CD4-positive, alpha-beta memory T cell (primary cell): Measurements from ENCODE around the gene CCDC85B. TPM values are rescaled to one million over a fixed set of nuclear protein-coding genes. Genes with fewer than 3 reads are reported as not detected.

Experiments used
- CTCF ChIA-PET: fragments of 350-600 bp; sonication (Branson Sonifier 250); formaldehyde crosslinking; loops from one replicate; lab custom pipeline; 2021; ENCODE audit warnings: inconsistent platforms; ENCODE audit not compliant: partially characterized antibody; lab: Charles Lee
- POLR2A ChIA-PET: fragments of 350-600 bp; sonication (Branson Sonifier 250); formaldehyde crosslinking; loops from one replicate; lab custom pipeline; 2021; ENCODE audit not compliant: partially characterized antibody; lab: Charles Lee
- DNase-seq, 5 donors: peaks; one replicate each; pipeline versions ENCODE4 v3.0.0 to v3.0.0-alpha.2; 2020 to 2022; ENCODE audit warnings: mixed read lengths in 1 of 5
- H3K27ac ChIP-seq: one replicate; pipeline ENCODE4 v1.7.0; 2013; ENCODE audit warnings: low read depth, low read length
- H3K27me3 ChIP-seq: 2 replicates; pipeline ENCODE4 v1.7.0; 2013; ENCODE audit warnings: mild to moderate bottlenecking, low read length, moderate library complexity; ENCODE audit not compliant: insufficient read depth
- H3K36me3 ChIP-seq: 2 replicates; pipeline ENCODE4 v1.7.0; 2013; ENCODE audit warnings: mild to moderate bottlenecking, low read length, moderate library complexity; ENCODE audit not compliant: insufficient read depth
- H3K4me1 ChIP-seq: 2 replicates; pipeline ENCODE4 v1.7.0; 2013; ENCODE audit warnings: mild to moderate bottlenecking, low read length, moderate library complexity; ENCODE audit not compliant: insufficient read depth
- H3K4me3 ChIP-seq, 2 donors: one replicate each; pipeline ENCODE4 v1.7.0; 2013; ENCODE audit warnings: low read length in 2 of 2, mild to moderate bottlenecking in 1 of 2
- H3K9me3 ChIP-seq, 2 donors: one replicate each; pipeline ENCODE4 v1.7.0; 2013; ENCODE audit warnings: low read length in 2 of 2, control low read depth in 1 of 2; ENCODE audit not compliant: control insufficient read depth in 1 of 2
- H3K27ac Mint-ChIP-seq, 7 donors: one replicate each; pipeline ENCODE4 v1.8.0; 2020 to 2021; ENCODE audit warnings: mixed read lengths in 7 of 7, mild to moderate bottlenecking in 6 of 7, inconsistent platforms in 3 of 7, moderate library complexity in 3 of 7
- H3K27me3 Mint-ChIP-seq, 2 donors: one replicate each; pipeline ENCODE4 v1.8.0; 2020 to 2021; ENCODE audit warnings: mixed read lengths in 2 of 2
- H3K36me3 Mint-ChIP-seq, 2 donors: one replicate each; pipeline ENCODE4 v1.8.0; 2020 to 2021; ENCODE audit warnings: mixed read lengths in 2 of 2, inconsistent platforms in 1 of 2, mild to moderate bottlenecking in 1 of 2
- H3K4me1 Mint-ChIP-seq, 4 donors: one replicate each; pipeline ENCODE4 v1.8.0; 2020 to 2021; ENCODE audit warnings: mixed read lengths in 4 of 4, mild to moderate bottlenecking in 1 of 4
- H3K4me3 Mint-ChIP-seq, 8 donors: one replicate each; pipeline ENCODE4 v1.8.0; 2020 to 2021; ENCODE audit warnings: mixed read lengths in 8 of 8, mild to moderate bottlenecking in 7 of 8, moderate library complexity in 6 of 8, inconsistent platforms in 3 of 8
- H3K9me3 Mint-ChIP-seq, 8 donors: one replicate each; pipeline ENCODE4 v1.8.0; 2020 to 2021; ENCODE audit warnings: mixed read lengths in 8 of 8, mild to moderate bottlenecking in 5 of 8, inconsistent platforms in 3 of 8, moderate library complexity in 1 of 8
- intact Hi-C: fragments of 100-400 bp; cut with micrococcal nuclease; formaldehyde crosslinking; loops from one replicate; pipeline ENCODE4 v1.15.1; 2023
- polyA plus RNA-seq, 2 donors: library from polyadenylated mRNA; unstranded; fragments of 300-500 nt; fragmentation: Illumina TruSeq; gene quantifications; one replicate each; pipeline ENCODE4 v1.2.3, GENCODE V29; 2021
- total RNA-seq, 2 experiments: library from RNA; stranded (reverse); gene quantifications; one replicate each; pipeline ENCODE4 v1.2.3, GENCODE V29; 2021

Gene CCDC85B
- total and polyA plus RNA-seq, 4 experiments from 2014 or later, result 22.9 to 68.3 (median 42.5) TPM

DNA sequence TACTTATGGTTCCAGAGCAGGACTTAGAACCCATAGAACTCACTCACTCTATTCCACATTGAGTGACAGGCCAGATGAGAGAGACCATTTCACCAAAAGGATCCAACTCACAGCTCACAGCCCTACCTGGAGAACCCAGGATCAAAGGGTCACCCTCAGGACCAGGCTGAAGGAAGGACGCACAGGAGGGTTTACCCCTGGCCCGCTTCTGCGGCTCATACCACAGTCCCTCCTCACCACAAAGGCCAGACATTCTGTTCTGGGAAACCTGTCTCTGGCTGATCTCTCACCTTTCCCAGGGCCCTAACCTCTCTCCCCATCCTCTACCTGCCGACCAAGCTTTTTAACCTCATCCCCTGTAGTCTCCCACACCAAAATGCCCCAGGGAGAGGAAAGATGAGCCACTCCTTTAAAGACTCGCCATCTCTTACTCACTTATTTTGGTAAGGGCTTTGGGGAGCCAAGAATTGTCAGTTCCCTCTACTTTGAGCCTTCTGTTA, 5.1 kb downstream of the CCDC85B start:
- Mint-ChIP-seq H3K9me3 (no peaks in the 10 kb centered on the region), H3K27ac (peak overlapping the region in 6 of 7 donors; percentile 72 to 91 (median 80)), H3K4me3 (peak overlapping the region in 4 of 8 donors; percentile 15 to 54 (median 30)), H3K27me3 (no peaks in the 10 kb centered on the region), H3K36me3 (no peaks in the 10 kb centered on the region), H3K4me1 (peaks cover 18 to 52% (median 26%) of the 10 kb centered on the region in 4 donors)
- Histone ChIP-seq H3K4me1 (peaks cover 50% of the 10 kb centered on the region), H3K36me3 (no peaks in the 10 kb centered on the region), H3K4me3 (no peak overlapping the region), H3K27ac (no peak overlapping the region), H3K9me3 (no peaks in the 10 kb centered on the region), H3K27me3 (peaks cover 4% of the 10 kb centered on the region)
- no peak for DNase-seq
- CTCF ChIA-PET, result interaction anchor here (1.1 to 11.2 kb wide), 2 partner anchors 8 to 107 kb away, joined by 3 to 162 read pairs; partner anchors contain the start of genes CCDC85B and FIBP
- POLR2A ChIA-PET, result interaction anchor here (0.7 kb wide), 1 partner anchor 65 kb away, joined by 3 read pairs; no protein-coding TSS in a partner anchor
- intact Hi-C loops, result no loop called here

DNA sequence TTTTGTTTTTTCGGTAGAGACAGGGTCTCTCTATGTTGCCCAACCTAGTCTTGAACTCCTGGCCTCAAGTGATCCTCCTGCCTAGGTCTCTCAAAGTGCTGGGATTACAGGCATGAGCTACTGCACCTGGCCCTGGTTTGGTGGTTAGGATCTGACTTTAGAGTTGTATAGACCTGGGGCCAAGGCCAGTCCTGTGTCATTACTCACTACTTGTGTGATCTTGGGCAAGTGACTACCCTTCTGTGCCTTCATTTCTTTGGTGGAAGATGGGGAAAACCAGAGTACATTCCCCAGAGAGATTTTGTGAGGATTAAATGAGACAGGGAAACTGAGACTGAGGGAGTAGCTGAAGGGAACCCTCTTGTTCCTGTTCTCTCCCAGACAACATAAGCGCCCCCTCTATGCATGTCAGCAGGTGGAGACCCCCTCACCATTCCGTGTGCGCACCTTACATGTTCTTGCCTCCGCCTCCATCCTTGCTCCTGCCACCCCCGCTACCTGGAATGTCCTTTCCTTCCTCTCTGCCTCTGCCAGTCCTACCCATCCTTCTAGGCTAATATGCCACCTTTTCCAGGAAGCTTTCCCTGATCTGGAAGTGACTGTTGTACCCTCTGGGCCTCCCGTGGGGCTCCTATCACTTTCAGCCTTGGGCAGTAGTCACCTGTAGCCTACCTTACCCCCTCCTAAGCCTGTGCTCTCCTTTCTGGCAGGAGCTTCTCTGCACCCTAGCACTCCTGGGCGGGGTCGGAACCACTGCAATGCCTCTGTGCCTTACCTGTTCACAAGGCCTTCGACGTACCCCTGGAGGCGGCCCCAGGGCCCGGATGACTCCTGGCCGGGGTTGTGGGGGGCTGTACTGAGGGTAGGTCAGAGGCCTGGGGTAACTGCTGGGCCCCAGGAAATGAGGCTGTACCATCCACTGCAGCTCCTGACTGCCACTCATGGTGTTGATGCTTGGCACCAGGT, 5.8 kb downstream of the CCDC85B start:
- Histone ChIP-seq H3K36me3 (no peaks in the 10 kb centered on the region), H3K9me3 (no peaks in the 10 kb centered on the region), H3K27me3 (peaks cover 4% of the 10 kb centered on the region), H3K4me1 (peaks cover 54% of the 10 kb centered on the region), H3K4me3 (no peak overlapping the region), H3K27ac (no peak overlapping the region)
- H3K4me3 Mint-ChIP-seq, result peak overlapping the region in 1 of 8 donors; percentile 41
- intact Hi-C loops, result no loop called here
- no peak for DNase-seq
- H3K27me3 Mint-ChIP-seq, result no peaks in the 10 kb centered on the region
- ChIA-PET POLR2A (interaction anchor here (0.8 kb wide), 2 partner anchors 9 kb away, joined by 3 to 4 read pairs; no protein-coding TSS in a partner anchor), CTCF (interaction anchor here (0.8 to 11.2 kb wide), 3 partner anchors 8 to 107 kb away, joined by 3 to 162 read pairs (median 3); partner anchors contain the start of genes CCDC85B and FIBP)
- no peaks in the 10 kb centered on the region for H3K36me3 Mint-ChIP-seq
- H3K27ac Mint-ChIP-seq, result peak overlapping the region in 6 of 7 donors; percentile 27 to 82 (median 67)
- peaks cover 20 to 54% (median 30%) of the 10 kb centered on the region in 4 donors for H3K4me1 Mint-ChIP-seq
- H3K9me3 Mint-ChIP-seq, result no peaks in the 10 kb centered on the region

DNA sequence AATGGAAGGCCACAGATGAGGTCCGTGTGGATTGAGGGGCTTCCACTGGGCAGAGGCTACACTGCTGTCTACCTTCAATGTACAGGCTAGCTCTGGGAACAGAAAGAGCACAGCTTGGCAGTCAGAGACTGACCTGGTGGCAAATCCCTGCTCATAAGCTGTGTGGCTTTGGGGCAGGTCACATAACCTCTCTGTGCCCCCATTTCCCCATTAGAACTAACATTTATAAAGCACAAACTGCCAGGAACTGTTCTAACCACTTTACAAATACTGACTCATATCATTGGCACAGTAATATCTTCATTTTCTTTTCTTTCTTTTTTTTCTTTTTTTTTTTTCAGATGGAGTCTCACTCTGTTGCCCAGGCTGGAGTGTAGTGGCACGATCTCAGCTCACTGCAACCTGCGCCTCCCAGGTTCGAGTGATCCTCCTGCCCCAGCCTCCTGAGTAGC, 6.6 kb downstream of the CCDC85B start:
- no peak for DNase-seq
- H3K9me3 Mint-ChIP-seq, result no peaks in the 10 kb centered on the region
- CTCF ChIA-PET, result interaction anchor here (11.2 kb wide), 1 partner anchor 9 kb away, joined by 162 read pairs; the partner anchor contains the start of genes CCDC85B and FIBP
- H3K4me1 ChIP-seq, result peaks cover 47% of the 10 kb centered on the region
- peak overlapping the region in 1 of 8 donors; percentile 39 for H3K4me3 Mint-ChIP-seq
- H3K27me3 Mint-ChIP-seq, result no peaks in the 10 kb centered on the region
- intact Hi-C loops, result no loop called here
- POLR2A ChIA-PET, result interaction anchor here (0.8 to 2.5 kb wide), 4 partner anchors 8 to 22 kb away, joined by 3 to 20 read pairs (median 12); partner anchors contain the start of genes C11orf68, DRAP1 and FIBP
- no peaks in the 10 kb centered on the region for H3K36me3 ChIP-seq
- H3K27ac Mint-ChIP-seq, result peak overlapping the region in 1 of 7 donors; percentile 82
- no peak overlapping the region for H3K27ac ChIP-seq
- no peaks in the 10 kb centered on the region for H3K9me3 ChIP-seq
- H3K27me3 ChIP-seq, result peaks cover 4% of the 10 kb centered on the region
- H3K4me3 ChIP-seq, result no peak overlapping the region
- peaks cover 19 to 52% (median 27%) of the 10 kb centered on the region in 4 donors for H3K4me1 Mint-ChIP-seq
- H3K36me3 Mint-ChIP-seq, result no peaks in the 10 kb centered on the region

DNA sequence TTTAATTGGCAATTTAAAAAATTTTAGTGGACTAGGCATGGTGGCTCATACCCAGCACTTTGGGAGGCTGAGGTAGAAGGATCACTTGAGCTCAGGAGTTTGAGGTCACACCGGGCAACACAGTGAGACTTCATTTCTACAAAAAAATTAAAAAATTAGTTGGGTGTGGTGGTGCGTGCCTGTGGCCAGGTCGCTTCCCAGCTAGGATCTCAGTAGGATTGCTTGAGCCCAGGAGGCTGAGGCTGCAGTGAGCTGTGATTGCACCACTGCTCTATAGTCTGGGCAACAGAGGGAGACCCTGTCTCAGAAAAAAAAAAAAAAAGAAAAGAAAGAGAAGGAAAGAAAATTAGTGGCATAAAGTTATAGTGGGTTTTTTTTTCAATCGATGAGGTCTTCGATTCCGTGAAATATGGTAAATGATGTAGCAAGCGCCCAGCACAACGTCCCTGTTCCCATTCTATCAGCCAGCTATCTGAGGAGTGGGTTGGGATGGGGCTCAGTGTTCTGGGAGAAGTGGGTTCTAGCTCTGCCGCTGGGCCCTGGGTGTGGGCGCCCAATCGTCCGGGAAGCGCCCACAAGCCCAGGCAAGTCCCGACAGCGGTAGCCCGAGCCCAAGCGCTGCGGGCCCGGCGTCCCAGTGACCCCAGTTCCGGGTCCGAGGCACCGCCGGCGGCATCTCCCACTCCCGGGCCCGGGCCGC, 8.3 kb downstream of the CCDC85B start:
- Histone ChIP-seq H3K27me3 (peaks cover 4% of the 10 kb centered on the region), H3K36me3 (no peaks in the 10 kb centered on the region), H3K9me3 (no peaks in the 10 kb centered on the region), H3K4me1 (peaks cover 30% of the 10 kb centered on the region), H3K27ac (no peak overlapping the region), H3K4me3 (peak overlapping the region in 1 of 2 donors; percentile 51)
- Mint-ChIP-seq H3K27me3 (peaks cover 0 to 1% of the 10 kb centered on the region in 2 donors), H3K27ac (peak overlapping the region in 6 of 7 donors; percentile 74 to 88 (median 84)), H3K36me3 (no peaks in the 10 kb centered on the region), H3K4me3 (peak overlapping the region; percentile 59 to 81 (median 72)), H3K4me1 (peaks cover 9 to 38% (median 14%) of the 10 kb centered on the region in 4 donors), H3K9me3 (no peaks in the 10 kb centered on the region)
- no peak for DNase-seq
- ChIA-PET CTCF (interaction anchor here (0.9 to 11.2 kb wide), 3 partner anchors 11 to 39 kb away, joined by 3 to 162 read pairs (median 3); partner anchors contain the start of genes CCDC85B, FIBP and MUS81), POLR2A (interaction anchor here (1.1 to 3.4 kb wide), 7 partner anchors 8 to 369 kb away, joined by 3 to 22 read pairs (median 9); partner anchors contain the start of genes C11orf68, CCDC85B, CFL1 and DRAP1)
- intact Hi-C loops, result no loop called here

DNA sequence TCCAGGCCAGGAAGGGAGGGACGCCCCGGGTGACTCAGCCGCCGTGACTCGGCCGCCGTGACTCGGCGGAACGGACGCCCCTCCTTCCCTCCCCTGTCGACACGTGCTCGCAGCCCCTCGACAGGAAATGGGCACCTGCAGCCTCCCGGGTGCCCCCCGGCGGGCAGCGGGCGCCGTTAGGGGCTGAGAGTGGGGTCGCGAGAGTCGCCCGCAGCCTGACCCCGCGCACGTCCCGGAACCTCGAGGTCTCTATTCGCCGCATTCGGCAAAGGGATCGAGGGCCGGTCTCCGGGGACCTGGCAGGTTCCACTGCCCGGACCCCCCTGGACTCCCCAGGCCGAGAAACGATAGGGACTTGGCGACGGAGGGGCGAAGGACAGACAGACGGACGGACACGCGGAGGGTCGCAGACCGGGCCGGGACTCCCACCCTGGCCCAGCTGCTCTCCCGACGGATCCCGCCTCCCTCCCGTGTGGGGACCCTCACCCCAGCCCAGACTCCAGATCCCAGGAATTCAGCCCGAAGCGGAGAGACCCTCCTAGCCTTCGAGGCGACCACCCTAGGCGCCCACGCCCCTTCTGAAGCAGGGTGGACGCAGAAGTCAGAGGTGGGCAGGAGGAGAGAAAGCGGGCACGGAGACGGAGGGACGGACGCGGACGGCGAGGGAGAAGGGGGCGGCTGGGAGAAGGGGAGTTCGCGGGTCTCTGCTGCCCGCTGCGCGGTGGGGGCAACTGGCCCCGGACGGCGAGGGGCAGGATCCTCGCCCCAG, 9.1 kb downstream of the CCDC85B start:
- POLR2A ChIA-PET, result interaction anchor here (0.6 to 3.4 kb wide), 13 partner anchors 10 to 1121 kb away, joined by 3 to 97 read pairs (median 7); partner anchors contain the start of genes C11orf68, CCDC85B, CFL1 and DRAP1
- Histone ChIP-seq H3K27me3 (peaks cover 4% of the 10 kb centered on the region), H3K4me3 (peak overlapping the region; percentile 17 to 51), H3K36me3 (no peaks in the 10 kb centered on the region), H3K27ac (peak overlapping the region; percentile 46), H3K4me1 (peaks cover 22% of the 10 kb centered on the region), H3K9me3 (no peaks in the 10 kb centered on the region)
- Mint-ChIP-seq H3K4me3 (peak overlapping the region in 7 of 8 donors; percentile 5 to 75 (median 53)), H3K36me3 (no peaks in the 10 kb centered on the region), H3K27me3 (peaks cover 0 to 1% of the 10 kb centered on the region in 2 donors), H3K27ac (peak overlapping the region in 4 of 7 donors; percentile 42 to 75 (median 68)), H3K4me1 (peaks cover 5 to 31% (median 7%) of the 10 kb centered on the region in 4 donors), H3K9me3 (no peaks in the 10 kb centered on the region)
- CTCF ChIA-PET, result interaction anchor here (11.2 kb wide), 1 partner anchor 12 kb away, joined by 162 read pairs; the partner anchor contains the start of genes CCDC85B and FIBP
- peak in 3 of 5 donors; percentile 27 to 70 (median 33) for DNase-seq
- intact Hi-C loops, result loop anchor here (1.0 kb wide), 3 partner anchors 9 to 62 kb away; partner anchors contain the start of genes C11orf68, CCDC85B, DRAP1 and SART1
